Measurements from ENCODE around the gene ESYT3. TPM values are rescaled to one million over a fixed set of nuclear protein-coding genes. Genes with fewer than 3 reads are reported as not detected.

ESYT3 gene
- polyA plus RNA-seq, 3 donors: not detected

GRCh38 chr3:138468886-138469285 lies 34.5 kb downstream of the ESYT3 start:
- peaks cover 0 to 2% (median 0%) of the 10 kb centered on the region in 7 donors for H3K9me3 Mint-ChIP-seq
- WGBS (ENCODE audit: insufficient coverage): no CpG with 5 or more reads among the region's 2 CpGs
- H4K20me1 ChIP-seq (ENCODE audit: insufficient read depth, low read length): no peaks in the 10 kb centered on the region
- H3K4me1 Mint-ChIP-seq: peaks cover 3% of the 10 kb centered on the region
- no peak overlapping the region for H3K4me3 Mint-ChIP-seq
- H3K4me3 ChIP-seq (replicated peaks in 1 of 3; ENCODE audit: low read depth in 2 of 3, low read length in 3 of 3): no peak overlapping the region
- peaks cover 0 to 9% (median 3%) of the 10 kb centered on the region in 3 donors for H3K27me3 Mint-ChIP-seq (ENCODE audit: low read depth in 3 of 3)
- intact Hi-C loops (cut with micrococcal nuclease): no loop called here
- H3K79me2 ChIP-seq (ENCODE audit: insufficient read depth, low read length): no peaks in the 10 kb centered on the region
- H3K9me3 ChIP-seq (replicated peaks in 1 of 2; ENCODE audit: control insufficient read depth in 1 of 2, insufficient read depth in 1 of 2, low read length in 2 of 2): no peaks in the 10 kb centered on the region
- no peak overlapping the region for H2AFZ ChIP-seq (ENCODE audit: insufficient read depth, low read depth, low read length, poor library complexity, severe bottlenecking)
- H3K9ac ChIP-seq (ENCODE audit: insufficient read depth, low read length, poor library complexity, severe bottlenecking): no peak overlapping the region
- H3K27me3 ChIP-seq (ENCODE audit: control insufficient read depth in 2 of 2, insufficient read depth in 2 of 2, low read length in 2 of 2): no peaks in the 10 kb centered on the region
- no peaks in the 10 kb centered on the region for H3K36me3 ChIP-seq (replicated peaks in 1 of 2; ENCODE audit: control insufficient read depth in 1 of 2, insufficient read depth in 2 of 2, low read length in 2 of 2)
- no peak overlapping the region for H3K4me2 ChIP-seq (replicated peaks; ENCODE audit: extremely low read depth, low read length, poor library complexity, severe bottlenecking)
- no peaks in the 10 kb centered on the region for H3K4me1 ChIP-seq (ENCODE audit: control insufficient read depth in 1 of 2, insufficient read depth in 2 of 2, low read length in 2 of 2)
- no peaks in the 10 kb centered on the region for H3K36me3 Mint-ChIP-seq
- no peak overlapping the region for H3K27ac Mint-ChIP-seq
- no peak overlapping the region for H3K27ac ChIP-seq (ENCODE audit: low read depth in 1 of 2, low read length in 2 of 2)
- DNase-seq: no peak
- no peak for TF ChIP-seq CTCF (IDR thresholded peaks at IDR 0.05)

- intact Hi-C loops (cut with micrococcal nuclease): loop anchor here in 1 of 2 donors (10.0 kb wide), 1 partner anchor 455 kb away; no protein-coding TSS in a partner anchor
Observed at GRCh38 chr3:138469874-138470273, 35.5 kb downstream of the ESYT3 start.

More at GRCh38 chr3:138469874-138470273, 35.5 kb downstream of the ESYT3 start:
- Histone ChIP-seq H3K4me1 (ENCODE audit: control insufficient read depth in 1 of 2, insufficient read depth in 2 of 2, low read length in 2 of 2) (no peaks in the 10 kb centered on the region), H2AFZ (ENCODE audit: insufficient read depth, low read depth, low read length, poor library complexity, severe bottlenecking) (no peak overlapping the region), H3K79me2 (ENCODE audit: insufficient read depth, low read length) (no peaks in the 10 kb centered on the region), H3K27ac (ENCODE audit: low read depth in 1 of 2, low read length in 2 of 2) (no peak overlapping the region), H4K20me1 (ENCODE audit: insufficient read depth, low read length) (no peaks in the 10 kb centered on the region), H3K27me3 (ENCODE audit: control insufficient read depth in 2 of 2, insufficient read depth in 2 of 2, low read length in 2 of 2) (no peaks in the 10 kb centered on the region), H3K4me2 (replicated peaks; ENCODE audit: extremely low read depth, low read length, poor library complexity, severe bottlenecking) (no peak overlapping the region), H3K9me3 (replicated peaks in 1 of 2; ENCODE audit: control insufficient read depth in 1 of 2, insufficient read depth in 1 of 2, low read length in 2 of 2) (no peaks in the 10 kb centered on the region), H3K9ac (ENCODE audit: insufficient read depth, low read length, poor library complexity, severe bottlenecking) (no peak overlapping the region), H3K4me3 (replicated peaks in 1 of 3; ENCODE audit: low read depth in 2 of 3, low read length in 3 of 3) (no peak overlapping the region), H3K36me3 (replicated peaks in 1 of 2; ENCODE audit: control insufficient read depth in 1 of 2, insufficient read depth in 2 of 2, low read length in 2 of 2) (no peaks in the 10 kb centered on the region)
- Mint-ChIP-seq H3K4me3 (no peak overlapping the region), H3K36me3 (no peaks in the 10 kb centered on the region), H3K27me3 (ENCODE audit: low read depth in 3 of 3) (peaks cover 0 to 9% (median 3%) of the 10 kb centered on the region in 3 donors), H3K27ac (no peak overlapping the region), H3K9me3 (peaks cover 0 to 2% (median 0%) of the 10 kb centered on the region in 7 donors), H3K4me1 (peaks cover 3% of the 10 kb centered on the region)
- TF ChIP-seq CTCF (IDR thresholded peaks at IDR 0.05): no peak
- WGBS (ENCODE audit: insufficient coverage): 100% methylated on average over 1 of the region's 6 CpGs
- no peak for DNase-seq

All from CD14-positive monocyte (primary cell).